Right lung (tissue), 5 donors: ENCODE measurements around the gene PDLIM3. TPM values are rescaled to one million over a fixed set of nuclear protein-coding genes. Genes with fewer than 3 reads are reported as not detected.
A peak's percentile ranks its signal among the peaks of the same experiment; 100 is the strongest.
"Not testable (repeated sequence)": the region's sequence is repeated elsewhere in the genome, so short reads cannot be mapped to it uniquely, and the experiment has no call there.

Source experiments
- DNase-seq, 2 donors: peaks; one replicate each; pipeline ENCODE4 v3.0.0-alpha.2; 2013
- polyA plus RNA-seq, 5 donors: library from polyadenylated mRNA; unstranded; fragments of 120-200 nt; gene quantifications; one replicate each; pipeline versions ENCODE4 v1.2.1 to v1.2.3, GENCODE V29; 2013; ENCODE audit warnings: inconsistent platforms in 1 of 5, low replicate concordance in 1 of 5; ENCODE audit not compliant: insufficient read length in 5 of 5, insufficient read depth in 1 of 5

The PDLIM3 gene
- polyA plus RNA-seq, 5 donors, result 15.1 to 33.2 (median 18.8) TPM

GRCh38 chr4:185559251-185559914, 24.1 kb upstream of the PDLIM3 start:
- not testable (repeated sequence) for DNase-seq

DNA sequence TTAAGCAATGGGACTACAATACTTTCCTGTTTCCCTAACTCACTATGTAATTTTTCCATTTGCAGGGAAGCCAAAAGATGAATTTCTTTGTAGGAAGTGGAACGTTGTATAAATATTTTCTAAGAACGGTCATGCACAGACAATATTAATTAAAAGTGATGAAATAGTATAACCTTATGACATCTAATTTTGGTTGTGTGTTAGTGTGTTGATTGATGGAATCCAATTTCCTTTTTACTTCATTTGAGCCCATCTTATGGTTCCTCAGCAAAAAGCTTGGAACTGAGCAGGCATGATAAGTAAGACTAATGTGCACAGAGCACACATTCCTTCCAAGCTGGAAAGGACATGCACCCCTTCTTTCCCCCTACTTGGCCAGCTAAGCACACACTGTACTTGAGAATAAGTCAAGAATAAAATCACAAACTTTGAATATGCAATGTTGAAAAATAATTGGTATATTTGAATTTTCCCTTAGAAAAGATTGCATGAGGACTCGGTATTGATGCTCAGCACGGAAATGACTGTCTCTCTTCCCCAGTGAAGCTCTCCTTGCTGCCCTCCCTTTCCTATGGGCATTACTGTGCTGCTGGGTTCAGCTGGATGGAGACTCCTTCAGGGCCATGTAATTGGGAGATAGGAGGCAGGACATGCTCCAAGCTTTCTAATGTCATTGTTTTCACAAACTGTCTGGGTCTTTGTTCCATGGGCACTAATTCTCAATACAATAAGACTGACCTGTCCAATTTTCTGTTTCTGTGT, 19.2 kb upstream of the PDLIM3 start:
- DNase-seq, result peak in 1 of 2 donors; percentile 52

DNA sequence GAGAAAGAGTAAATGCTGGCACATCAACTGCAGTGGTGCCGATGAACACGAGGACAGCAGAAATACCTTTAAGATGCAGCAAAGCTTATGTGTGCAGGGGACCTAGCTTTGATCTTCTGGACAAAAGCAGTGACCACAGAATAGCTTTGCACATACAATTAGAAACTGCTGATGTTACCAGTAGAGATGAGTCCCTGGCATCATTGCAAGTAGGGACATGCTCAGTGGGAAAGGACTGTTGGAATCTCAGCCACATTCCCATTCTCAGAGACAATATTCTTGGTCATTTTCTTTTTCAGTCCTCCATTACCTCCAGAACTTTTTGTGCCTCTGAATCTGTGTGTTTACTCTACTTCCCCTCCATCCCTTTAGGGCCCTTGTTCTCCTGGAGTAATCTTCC, 16.9 kb upstream of the PDLIM3 start:
- no peak for DNase-seq

DNA sequence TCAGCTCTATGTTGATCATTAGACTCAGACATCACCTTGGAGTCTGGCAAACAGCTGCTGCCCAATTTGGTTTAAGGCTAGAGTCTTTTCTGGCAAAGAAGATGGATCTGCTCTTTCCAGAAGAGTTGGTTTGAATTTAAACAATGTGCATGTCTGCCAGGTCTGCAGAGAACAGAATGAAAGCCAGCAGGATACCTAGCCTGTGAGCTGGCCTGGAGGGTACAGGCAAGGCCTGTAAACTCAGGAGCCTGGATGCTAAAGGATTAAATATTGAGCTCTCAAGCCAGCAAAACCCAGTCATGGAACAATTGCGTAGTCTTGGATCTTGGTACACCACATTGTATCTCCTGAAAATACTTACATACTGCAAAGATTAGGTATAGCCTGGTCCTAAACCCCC, 15.6 kb upstream of the PDLIM3 start:
- DNase-seq, result no peak

DNA sequence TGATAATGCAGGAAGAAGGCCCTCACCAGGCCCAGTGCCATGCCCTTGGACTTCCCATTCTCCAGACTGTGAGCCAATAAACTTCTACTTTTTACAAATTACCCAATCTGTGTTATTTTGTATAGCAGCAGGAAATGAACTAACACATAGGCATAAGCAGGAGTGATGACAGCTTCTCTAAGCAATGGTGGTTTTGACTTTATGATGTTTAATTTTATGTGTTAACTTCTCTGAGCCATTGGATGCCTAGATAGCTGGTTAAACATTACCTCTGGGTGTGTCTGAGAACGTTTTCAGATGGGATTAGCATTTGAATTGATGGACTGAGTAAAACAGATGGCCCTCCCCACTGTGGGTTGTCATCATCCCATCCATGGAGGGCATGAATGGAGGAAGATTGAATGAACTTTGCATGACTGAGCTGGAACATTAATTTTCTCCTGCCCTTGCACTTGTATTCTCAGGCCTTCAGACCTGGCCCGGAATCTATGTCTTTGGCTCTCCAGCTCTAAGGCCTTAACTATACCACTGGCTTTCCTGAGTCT, 13.9 kb upstream of the PDLIM3 start:
- DNase-seq, result no peak

GRCh38 chr4:185548587-185548986, 13.3 kb upstream of the PDLIM3 start:
- DNase-seq, result no peak

DNA sequence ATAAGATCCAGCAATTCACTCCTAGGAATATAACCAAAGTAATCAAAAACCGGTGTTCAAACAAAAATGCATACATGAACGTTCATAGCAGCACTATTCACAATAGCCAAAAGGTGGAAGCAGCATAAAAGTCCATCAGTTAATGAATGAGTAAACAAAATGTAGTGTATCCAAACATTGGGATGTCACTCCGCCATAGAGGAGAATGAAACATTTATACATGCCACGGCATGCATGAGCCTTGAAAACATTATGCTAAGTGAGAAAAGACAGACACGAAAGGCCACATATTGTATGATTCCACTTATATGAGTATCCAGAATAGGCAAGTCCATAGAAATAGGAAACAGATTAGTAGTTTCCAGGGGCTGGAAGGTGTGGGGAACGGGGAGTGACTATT, 11.0 kb upstream of the PDLIM3 start:
- no peak for DNase-seq

- peak in 1 of 2 donors; percentile 54 for DNase-seq
Measured at GRCh38 chr4:185542626-185543315, 7.5 kb upstream of the PDLIM3 start.

DNA sequence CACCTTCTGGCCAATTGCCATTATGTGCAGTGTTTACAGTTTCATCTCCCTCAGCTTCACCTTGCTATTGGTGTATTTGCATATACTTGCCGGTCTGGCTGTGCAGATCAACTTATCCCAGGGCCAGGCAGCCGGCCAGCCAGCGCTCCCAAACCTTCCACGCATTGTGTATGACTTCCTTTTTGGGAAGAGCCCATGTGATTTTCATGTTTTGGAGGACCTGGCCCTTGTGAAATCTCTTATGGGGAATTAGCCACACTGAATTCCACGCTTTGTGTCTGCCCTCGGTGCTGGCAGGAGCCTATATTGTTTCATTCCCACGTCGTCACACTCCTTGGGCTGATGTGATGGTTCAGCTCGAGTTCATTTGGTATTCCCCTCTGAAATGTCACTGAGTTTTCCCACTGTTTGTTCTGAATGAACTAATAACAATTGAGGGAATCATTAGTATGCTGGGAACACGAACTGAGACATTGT, 6.0 kb upstream of the PDLIM3 start:
- peak; percentile 51 to 58 for DNase-seq

GRCh38 chr4:185540487-185541120, 5.3 kb upstream of the PDLIM3 start:
- no peak for DNase-seq

DNA sequence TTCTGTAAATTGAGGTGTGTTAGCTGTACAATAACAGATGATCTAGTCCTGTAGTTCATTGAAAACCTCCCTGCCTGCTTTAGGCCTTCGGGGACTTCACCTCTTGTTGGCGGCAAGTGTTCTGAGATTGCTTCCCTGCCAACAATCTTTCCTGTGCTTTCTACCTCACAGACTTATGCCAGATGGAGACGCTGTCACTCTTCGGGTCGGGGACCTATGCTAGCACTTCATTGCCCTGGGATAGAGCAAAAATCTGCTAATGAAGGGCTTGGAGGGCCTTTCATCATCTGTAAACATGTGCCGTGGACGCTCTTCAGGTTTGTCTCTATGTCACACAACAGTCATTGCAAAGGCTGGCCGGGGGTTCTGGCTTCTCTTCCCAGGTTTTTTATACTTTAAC, 4.7 kb upstream of the PDLIM3 start:
- no peak for DNase-seq

- no peak for DNase-seq
Measured at GRCh38 chr4:185538806-185539205, 3.5 kb upstream of the PDLIM3 start.

GRCh38 chr4:185536411-185536709, 1.1 kb upstream of the PDLIM3 start:
- DNase-seq, result no peak

DNA sequence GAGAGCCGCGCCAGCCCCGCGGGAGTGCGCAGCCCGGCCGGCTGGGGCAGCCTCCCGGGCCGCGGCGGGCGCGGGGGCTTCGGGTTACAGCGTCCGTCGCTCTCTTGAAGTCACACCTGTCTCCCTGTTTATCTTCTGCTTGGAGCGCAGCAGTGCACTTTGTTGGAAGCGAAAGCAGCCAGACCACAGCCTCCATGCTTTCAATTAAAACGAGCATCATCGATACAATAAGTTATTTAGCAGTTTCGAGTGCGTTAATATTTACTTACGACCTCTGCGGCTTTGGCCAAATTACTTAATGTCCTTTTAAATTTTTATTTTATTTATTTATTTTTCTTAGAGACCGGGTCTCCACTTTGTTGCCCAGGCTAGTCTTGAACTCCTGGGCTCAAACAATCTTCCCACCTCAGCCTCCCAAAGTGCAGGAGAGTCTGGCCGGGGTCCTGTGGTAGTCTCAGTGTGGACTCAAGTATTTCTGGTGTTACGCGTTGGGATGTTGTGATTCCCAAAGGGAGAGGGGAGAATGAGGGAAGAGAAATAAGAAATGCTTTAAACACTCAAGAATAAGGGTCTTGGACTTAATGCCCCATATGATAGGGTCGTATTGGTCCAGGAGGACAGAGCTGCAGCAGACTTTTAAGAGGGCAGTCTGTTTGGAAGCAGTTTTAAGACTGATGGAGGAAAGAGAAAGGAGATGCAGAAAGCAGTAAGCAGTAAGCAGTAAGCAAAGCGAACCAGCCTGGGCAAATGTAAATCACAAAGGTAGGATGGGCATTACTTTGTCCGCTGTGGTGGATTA, 504 bp upstream of the PDLIM3 start:
- DNase-seq, result no peak

DNA sequence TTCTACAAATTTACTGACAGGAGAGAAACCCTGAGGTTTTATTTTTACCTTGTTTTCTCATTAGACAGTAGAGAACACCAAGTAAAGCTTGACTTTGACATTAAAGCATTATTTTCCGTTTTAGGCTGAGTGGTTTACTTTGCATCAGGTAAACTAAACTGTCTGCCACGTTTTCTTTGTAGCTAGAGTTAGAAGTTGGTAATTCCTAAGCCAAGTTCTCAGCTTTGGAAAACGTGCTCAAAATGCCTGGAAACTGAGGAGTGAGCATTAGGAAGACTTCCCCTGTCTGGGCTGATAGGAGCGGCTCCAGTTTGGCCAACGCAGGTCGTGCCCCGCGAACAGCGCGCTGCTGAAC, 819 bp downstream of the PDLIM3 start:
- peak in 1 of 2 donors; percentile 53 for DNase-seq

DNA sequence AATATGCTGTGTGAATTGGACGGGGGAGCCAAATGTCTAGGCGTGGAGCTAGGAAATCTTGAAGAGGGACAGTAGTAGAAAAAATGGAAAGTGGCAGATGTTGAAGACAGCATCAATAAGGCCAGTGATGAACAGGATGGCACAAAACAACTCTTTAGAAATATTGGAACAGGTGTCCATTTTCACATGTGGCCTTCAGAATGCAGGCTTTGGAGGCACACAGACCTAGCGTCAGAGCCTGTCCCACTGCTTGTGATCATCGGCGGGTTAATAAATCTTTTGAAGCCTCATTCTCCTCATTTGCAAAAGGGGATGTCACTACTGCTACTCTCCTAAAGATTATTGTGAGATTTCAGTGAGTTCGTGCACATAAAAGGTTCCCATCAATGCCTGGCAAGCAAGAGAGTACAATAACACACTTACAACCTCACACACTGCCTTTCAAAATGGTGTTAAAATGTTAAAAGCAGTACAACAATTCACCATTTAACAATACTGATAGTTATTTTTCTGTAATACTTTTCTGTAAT, 2.4 kb downstream of the PDLIM3 start:
- DNase-seq, result no peak

DNA sequence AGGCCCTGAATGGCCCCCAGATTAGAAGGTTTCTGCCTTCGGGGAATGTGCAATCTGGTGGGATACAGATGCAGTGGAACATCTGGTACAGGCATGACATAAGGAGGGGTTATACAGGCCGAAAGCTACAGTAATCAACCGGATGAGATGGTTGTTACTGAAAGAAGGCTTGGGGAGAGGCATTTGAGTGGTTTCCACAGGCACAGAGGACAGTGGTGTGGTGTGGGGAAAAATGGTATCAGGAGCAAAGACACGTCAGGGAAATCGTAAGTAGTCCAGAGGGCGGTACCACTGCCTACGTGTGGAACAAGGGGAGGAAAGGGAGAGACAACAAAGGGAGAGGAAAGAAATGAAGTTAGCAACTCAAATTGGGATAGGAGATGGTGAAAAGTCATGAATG, 3.0 kb downstream of the PDLIM3 start:
- DNase-seq, result no peak

GRCh38 chr4:185531654-185532053, 3.7 kb downstream of the PDLIM3 start:
- not testable (repeated sequence) for DNase-seq

- no peak for DNase-seq
Measured at GRCh38 chr4:185529413-185529812, 5.9 kb downstream of the PDLIM3 start.

DNA sequence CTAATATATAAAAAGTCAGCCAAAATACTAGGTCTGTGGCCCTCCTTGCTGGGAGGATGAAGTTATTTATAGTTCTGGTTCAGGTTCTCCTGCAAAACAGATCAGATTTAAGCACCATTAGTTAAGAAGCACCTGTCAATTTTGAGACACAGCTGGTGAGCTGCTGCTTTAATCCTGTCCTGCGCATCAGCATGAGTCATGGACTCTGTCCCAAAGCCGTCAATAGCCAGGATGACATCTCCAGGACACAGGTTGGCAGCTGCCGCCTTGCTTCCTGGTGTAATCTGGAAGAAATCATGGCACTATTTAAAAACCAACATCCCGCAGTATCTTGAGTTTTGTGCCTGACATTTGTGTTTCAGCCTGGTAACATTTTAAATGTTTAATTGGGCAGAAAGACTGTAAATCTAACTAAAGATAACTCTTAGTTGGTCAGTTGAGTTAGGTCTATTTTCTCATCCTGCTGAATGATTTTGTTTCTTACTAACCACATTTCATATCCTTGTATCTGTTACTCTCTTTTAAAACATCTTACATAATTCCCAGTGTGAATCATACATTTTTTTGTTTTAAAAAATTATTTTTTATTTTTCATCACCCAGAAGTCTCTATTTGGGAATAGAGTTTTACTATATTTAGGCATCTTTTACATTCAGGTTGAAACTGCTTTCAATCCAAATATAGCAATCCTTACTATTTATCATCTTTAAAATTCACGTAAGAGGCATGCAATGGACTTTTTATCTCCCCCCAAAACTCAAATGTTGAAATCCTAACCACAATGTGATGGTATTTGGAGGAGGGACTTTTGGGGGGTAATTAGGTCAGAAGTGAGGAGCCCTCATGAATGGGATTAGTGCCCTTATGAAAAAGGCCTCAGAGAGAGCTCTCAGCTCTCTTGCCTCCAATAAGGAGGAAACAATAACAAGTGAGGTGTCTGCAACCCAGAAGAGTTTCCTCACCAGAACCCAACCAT, 10.1 kb downstream of the PDLIM3 start:
- no peak for DNase-seq
